Astrocyte of the cerebellum (primary cell): Measurements from ENCODE around the gene RCAN3.

ENCODE experiments used
- DNase-seq: peaks from one replicate; pipeline ENCODE4 v3.0.0-alpha.2; 2011; ENCODE audit warnings: low read depth
- H3K4me3 ChIP-seq: 2 replicates; pipeline ENCODE4 v1.5.1; 2011; ENCODE audit warnings: mild to moderate bottlenecking, low read depth, low read length, moderate library complexity
- in situ Hi-C: cut with HindIII; loops from 2 replicates; pipeline ENCODE4 v1.10.0; 2017; ENCODE audit warnings: low sequenced_read_pairs
- TF ChIP-seq, protein P1 (sequence below): IDR thresholded peaks from 2 replicates; pipeline ENCODE4 v1.5.1; 2012; ENCODE audit warnings: low read length, low read depth, moderate library complexity, mild to moderate bottlenecking; ENCODE audit errors: missing control alignments

Gene RCAN3

DNA sequence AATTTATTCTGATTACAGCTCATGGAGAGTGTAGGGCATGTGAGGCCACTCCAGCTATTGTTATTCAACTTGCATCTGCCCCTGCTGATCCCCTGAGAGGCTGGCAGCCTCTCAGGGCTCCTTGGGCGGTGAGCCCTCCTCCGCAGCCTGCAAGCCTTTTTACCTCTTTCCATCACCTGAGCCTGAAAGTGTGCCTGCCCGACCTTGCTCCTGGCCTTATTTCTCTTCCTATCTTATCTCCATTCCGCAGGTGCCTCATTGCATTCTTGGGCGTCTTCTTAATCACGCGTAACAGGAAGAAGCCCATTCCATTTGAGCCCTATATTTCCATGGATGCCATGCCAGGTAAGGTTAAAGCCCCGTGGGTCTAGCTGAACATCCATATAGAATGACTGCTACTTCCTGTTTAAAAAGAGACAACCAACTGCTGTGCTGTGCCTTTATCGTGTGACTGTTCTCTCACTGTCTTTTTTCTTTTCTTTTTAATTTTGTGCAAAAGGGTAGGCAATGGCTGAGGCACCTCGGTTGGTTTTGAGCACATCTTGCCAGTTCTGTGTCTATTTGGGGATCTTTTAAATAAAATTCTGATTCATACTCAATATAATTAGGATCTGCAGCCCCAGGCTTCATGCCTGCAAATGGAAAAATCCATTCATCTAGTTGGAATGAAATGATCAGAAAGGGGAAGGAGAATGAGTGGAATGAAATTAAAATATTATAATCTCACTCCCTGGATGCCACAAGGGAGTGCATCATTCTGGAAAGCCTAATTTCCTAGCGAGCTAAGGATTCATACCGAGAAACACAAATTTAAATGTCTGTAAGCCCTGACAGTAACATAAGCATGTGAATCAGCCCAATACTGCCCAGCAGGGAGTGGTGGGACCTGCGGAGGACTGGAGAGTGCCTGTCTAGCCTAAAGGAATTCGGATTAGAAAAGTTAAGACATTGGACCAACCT, 38.6 kb upstream of the RCAN3 start:
- in situ Hi-C loops, result no loop called here
- no peak overlapping the region for H3K4me3 ChIP-seq
- no peak for DNase-seq
- TF ChIP-seq, protein P1, sequence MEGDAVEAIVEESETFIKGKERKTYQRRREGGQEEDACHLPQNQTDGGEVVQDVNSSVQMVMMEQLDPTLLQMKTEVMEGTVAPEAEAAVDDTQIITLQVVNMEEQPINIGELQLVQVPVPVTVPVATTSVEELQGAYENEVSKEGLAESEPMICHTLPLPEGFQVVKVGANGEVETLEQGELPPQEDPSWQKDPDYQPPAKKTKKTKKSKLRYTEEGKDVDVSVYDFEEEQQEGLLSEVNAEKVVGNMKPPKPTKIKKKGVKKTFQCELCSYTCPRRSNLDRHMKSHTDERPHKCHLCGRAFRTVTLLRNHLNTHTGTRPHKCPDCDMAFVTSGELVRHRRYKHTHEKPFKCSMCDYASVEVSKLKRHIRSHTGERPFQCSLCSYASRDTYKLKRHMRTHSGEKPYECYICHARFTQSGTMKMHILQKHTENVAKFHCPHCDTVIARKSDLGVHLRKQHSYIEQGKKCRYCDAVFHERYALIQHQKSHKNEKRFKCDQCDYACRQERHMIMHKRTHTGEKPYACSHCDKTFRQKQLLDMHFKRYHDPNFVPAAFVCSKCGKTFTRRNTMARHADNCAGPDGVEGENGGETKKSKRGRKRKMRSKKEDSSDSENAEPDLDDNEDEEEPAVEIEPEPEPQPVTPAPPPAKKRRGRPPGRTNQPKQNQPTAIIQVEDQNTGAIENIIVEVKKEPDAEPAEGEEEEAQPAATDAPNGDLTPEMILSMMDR, result no peak

- TF ChIP-seq, protein P1, result no peak
- no peak overlapping the region for H3K4me3 ChIP-seq
- no peak for DNase-seq
- in situ Hi-C loops, result no loop called here
Measured at GRCh38 chr1:24465099-24465498, 37.5 kb upstream of the RCAN3 start.

DNA sequence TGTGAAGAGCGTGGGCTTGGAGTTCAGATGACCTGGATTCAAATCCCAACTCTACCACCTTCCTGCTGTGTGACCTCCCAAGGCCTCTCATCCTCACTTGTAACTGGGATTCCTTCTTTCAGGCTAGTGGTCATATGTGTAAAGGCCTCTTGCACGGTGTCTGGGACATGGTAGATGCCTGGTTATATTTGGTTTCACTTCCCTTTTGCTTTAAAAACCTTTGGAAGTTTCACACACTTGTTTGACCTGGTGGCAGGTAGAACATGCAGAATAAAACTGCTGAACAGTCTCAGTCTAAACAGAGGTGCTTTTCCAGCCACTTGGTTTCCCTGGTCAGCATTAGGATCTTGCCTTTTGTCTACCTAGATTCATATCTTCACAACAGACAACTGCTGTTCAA, 37.0 kb upstream of the RCAN3 start:
- TF ChIP-seq, protein P1, result no peak
- DNase-seq, result no peak
- in situ Hi-C loops, result no loop called here
- H3K4me3 ChIP-seq, result no peak overlapping the region

GRCh38 chr1:24468685-24469316, 33.8 kb upstream of the RCAN3 start:
- H3K4me3 ChIP-seq, result no peak overlapping the region
- DNase-seq, result no peak
- in situ Hi-C loops, result no loop called here
- TF ChIP-seq, protein P1, result no peak

DNA sequence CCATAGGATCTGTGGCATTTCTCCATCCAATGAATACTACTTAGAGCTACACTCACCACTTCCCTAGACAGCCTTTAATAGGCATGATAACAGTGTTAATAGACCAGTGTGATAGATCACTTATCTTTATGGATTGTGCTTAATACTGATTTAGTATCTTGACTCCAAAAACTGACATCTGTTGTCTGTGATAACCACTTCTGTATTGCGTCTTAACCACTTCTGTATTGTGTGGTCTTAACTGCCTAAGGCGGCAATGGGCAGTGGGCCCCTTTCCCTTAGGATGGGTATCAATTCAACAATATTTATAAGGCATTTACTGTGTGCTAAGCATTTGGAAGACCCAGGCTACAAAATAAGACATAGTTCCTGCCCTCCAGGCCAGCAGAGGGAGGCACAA, 32.0 kb upstream of the RCAN3 start:
- DNase-seq, result no peak
- TF ChIP-seq, protein P1, result no peak
- in situ Hi-C loops, result no loop called here
- no peak overlapping the region for H3K4me3 ChIP-seq

DNA sequence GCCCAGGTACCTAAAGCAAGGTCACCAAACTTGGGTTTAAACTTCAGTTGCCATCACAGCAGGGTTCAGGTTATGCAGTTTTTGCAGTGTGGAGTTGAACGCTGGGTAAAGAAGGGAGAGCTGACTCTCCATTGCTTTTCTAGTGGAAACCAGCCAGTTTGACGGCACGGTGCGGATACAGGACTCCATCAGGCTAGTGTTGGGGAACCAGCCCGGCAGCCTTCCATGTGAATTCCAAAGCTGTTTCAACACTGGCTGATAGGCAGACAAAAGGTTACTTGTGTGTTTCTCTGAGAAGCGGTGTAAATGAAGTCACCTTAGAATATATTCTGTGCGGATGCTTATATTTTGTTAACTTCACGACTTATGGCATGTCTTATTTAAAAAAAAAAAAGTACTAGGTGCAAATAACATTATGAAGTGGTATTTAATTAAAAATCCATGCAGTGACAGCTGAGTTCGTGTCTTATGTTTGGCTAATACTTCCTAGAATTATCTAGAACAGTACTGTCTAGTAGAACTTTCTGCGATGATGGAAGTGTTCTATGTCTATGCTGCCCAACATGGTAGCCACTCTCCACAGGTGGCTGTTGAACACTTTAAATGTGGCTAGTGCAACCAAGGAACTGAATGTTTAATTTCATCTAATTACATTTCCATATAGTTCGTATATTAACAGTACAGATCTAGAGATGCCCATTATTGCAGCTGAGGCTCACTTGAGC, 29.9 kb upstream of the RCAN3 start:
- no peak for DNase-seq
- in situ Hi-C loops, result no loop called here
- no peak overlapping the region for H3K4me3 ChIP-seq
- TF ChIP-seq, protein P1, result no peak
